ENCODE measurements around the gene DNAH17.

Gene DNAH17

GRCh38 chr17:78401246-78401645 lies 175.9 kb downstream of the DNAH17 start:
- DNase-seq = no peak

DNA sequence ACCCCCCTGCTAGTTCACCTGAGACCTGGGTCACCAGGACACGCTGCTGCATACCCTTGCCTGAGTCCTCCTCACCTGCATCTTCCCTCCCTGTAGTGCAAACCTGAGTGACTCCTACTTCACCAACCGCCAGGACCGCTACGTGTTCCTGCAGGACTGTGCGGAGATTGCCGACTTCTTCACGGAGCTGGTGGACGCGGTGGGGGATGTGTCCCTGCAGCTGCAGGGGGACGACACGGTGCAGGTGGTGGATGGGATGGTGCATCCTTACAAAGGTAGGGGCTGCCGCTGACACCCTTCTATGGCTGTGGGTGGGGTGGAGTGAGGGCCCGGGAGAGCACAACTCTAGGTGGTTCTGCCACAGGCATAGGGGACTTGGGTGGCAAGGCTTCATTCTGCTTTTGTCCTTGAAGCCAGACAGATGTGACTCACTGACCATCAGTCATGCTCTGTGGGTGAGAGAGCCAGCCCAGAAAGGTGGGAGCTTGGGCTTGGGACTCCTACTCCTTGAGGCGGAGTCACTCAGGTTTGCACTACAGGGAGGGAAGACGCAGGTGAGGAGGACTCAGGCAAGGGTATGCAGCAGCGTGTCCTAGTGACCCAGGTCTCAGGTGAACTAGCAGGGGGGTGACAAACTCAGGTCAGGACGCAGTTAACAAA lies 176.5 kb downstream of the DNAH17 start:
- no peak for DNase-seq

DNA sequence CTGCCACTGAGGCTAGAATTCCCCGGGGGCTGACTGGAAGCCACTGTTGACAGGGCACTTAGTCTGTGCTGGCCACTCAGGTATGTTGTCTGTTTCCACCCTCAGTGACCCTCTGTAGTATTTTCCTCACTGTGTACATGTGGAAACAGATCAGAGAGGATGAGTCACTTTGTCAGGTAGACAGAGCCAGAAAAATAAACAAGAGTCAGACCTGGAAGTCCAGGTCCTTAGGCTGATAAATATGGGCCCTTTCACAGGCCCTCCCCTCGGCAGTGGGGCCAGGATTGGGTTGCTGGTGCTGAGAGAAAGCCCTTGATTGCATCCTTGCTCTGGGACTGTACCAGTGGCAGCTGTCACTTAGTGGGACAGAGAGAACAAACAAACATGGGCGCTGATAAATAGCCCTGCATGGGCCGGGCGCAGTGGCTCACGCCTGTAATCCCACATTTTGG lies 177.5 kb downstream of the DNAH17 start:
- no peak for DNase-seq

GRCh38 chr17:78399028-78399692 lies 178.0 kb downstream of the DNAH17 start:
- DNase-seq = no peak

DNA sequence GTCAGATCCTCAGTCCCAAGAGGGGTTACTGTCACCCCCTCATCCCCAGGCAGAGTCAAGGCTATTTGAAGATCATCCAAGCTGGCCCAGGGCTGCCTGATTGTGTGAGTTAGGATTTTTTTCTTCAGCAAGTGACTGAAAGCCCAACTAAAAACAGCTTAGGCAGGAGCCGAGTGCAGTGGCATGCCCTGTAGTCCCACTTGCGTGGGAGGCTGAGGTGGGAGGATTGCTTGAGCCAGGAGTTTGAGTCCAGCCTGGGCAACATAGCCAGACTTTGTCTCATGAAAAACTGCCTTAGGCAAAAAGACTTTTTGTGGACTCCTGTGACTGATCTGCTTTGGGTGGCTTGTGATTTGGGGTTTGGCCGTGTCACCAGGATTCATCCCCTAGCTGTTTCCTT lies 178.8 kb downstream of the DNAH17 start:
- DNase-seq = no peak

DNA sequence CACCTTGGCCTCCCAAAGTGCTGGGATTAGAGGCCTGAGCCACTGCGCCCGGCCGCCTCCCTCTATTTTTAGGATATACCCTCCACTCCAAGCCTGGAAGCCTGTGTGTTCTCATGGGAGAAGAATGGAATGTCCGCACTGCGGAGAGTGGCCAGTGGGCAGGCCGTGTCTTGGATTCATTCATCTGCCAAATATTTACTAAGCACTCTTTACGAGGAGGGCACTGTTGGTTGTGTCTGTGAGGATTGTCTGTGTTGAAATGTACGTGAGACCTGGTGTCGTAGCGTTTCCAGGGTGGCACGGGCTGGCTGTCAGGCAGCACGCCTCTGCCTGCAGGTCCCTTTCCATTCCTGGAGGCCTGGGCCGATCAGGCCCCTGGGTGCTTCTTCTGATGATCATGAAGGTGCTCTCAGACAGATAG lies 179.5 kb downstream of the DNAH17 start:
- no peak for DNase-seq

DNA sequence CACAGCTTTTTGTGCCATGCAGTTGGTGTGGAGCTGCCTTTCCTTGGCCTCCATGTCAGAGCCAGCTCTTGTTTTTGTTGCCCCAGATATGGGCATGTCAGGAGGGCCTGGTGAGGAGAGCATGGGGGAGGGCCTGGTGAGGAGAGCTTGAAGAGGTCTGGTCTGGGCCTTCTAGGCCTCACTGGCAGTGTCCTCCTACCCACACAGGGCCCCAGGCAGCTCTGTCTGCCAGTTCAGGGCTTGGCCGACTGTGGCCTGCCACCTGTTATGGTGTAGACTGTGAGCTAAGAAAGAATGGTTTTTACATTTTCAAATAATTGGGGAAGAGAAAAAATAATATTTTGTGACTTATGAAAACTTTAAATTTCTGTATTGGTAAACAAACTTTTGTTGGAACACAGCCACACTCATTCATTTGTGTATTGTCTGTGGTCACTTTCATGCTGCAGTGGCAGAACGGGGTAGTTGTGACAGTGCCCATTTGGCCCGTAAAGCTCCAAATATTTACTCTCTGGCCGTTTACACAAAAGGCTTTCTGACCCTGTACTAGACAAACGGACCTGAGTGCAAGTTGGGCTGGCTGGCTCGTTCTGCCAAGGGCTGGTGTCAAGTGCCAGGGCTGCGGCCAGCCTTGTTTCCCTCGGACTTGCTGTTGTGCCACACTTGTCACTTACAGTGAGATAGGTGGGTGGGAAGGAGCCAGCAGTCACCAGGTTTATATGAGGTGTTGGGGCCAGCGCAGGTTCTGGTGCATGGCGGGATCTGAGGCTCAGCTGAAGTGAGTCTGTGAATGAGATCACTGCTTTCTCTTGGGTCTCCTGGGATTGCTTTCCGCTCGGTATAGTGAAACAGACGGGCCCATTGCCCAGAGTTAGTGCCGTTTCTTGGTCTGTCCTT lies 180.5 kb downstream of the DNAH17 start:
- no peak for DNase-seq

- DNase-seq = no peak
Observed at GRCh38 chr17:78395155-78395554, 182.0 kb downstream of the DNAH17 start.

DNA sequence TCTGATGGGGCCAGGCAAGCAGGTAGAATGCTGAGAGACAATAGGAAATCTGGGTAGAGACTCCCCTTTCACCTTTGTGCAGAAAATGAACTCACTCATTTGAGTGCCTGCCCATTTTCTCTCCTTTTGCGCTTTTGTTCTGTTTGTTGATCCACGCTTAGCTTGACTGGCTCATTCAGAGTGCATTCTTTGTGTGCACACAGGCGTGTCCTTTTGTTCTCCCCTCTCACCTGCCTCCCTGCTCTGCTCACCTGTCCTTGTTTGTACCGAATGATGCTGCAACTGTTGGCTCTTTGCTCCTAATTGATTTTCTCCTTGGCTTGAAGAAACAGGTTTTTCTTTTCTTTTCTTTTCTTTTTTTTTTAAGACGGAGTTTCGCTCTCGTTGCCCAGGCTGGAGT lies 183.0 kb downstream of the DNAH17 start:
- no peak for DNase-seq

DNA sequence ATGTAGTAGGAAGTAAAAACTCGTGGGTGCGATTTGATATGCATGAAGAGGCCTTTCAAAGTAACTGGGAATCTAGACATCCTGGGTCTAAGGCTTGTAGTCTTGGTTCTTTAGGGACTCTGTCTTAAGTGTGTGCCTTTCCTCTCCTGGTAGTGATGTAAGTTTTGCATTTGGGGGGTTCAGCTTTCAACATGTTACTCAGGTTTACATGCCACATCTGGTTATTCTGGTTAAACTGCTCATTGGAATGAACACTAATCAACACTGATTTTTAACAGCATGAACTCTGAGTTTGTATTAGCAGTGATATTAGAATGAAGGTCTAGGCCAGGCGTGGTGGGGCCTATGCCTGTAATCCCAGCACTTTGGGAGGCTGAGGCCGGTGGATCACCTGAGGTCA lies 183.6 kb downstream of the DNAH17 start:
- DNase-seq = no peak

- no peak for DNase-seq
Observed at GRCh38 chr17:78392295-78392694, 184.9 kb downstream of the DNAH17 start.

DNA sequence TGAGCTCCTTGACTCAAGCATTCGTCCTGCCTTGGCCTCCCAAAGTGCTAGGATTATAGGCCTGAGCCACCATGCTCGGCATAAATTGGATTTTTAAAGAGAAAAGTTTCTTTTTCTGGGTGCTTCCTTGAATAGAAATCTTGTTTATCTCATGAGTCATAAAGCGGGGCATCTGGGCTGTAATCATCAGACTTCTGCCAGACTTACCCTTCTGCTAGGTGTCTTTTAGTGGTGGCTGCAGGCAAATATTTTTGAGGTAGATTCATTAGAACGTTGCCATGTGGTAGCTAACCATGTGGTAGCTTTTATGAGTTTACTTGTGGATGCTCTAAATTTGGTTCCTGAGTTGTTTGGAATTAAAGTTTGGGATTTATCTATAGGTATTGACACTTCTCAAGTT lies 185.4 kb downstream of the DNAH17 start:
- DNase-seq = no peak

- no peak for DNase-seq
Observed at GRCh38 chr17:78391051-78391431, 186.2 kb downstream of the DNAH17 start.

DNA sequence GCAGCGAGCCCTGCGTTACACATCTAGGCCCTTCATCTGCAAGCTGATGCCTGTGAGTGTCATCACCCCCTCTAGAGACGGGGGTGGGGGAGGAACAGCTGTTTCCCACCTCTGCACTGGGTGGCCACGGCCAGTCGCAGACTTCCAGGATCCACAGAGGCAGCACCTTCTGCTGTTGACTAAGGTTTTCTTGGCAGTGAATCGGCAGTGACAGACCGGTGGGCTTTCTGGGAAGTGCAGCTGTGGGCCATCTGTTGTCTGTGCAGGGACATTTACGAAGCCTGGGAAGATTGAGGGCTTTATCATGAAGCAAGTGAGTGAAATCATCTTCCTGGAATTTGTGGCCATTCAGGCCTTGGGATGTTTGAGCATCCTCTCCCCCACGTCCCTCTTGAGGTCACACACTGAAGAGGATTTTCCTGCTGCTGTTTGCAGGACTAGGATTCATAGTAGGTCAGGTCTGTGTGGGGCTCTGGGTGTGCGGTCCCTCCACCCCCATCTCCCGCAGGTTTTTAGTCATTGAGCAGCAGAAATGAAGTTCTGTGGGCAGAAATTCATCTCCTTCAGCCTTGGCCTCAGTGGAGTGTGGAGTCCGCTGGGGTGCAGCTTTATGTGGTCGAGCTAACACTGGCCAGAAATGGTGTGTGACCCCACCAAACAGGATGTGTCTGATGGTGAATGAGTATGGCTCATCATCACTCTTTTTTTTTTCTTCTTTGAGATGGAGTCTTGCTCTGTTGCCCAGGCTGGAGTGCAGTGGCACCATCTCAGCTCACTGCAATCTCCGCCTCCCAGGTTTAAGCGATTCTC lies 186.8 kb downstream of the DNAH17 start:
- DNase-seq = no peak

- DNase-seq = peak in 1 of 6 experiments; percentile 12
Observed at GRCh38 chr17:78387977-78388941, 188.9 kb downstream of the DNAH17 start.

DNA sequence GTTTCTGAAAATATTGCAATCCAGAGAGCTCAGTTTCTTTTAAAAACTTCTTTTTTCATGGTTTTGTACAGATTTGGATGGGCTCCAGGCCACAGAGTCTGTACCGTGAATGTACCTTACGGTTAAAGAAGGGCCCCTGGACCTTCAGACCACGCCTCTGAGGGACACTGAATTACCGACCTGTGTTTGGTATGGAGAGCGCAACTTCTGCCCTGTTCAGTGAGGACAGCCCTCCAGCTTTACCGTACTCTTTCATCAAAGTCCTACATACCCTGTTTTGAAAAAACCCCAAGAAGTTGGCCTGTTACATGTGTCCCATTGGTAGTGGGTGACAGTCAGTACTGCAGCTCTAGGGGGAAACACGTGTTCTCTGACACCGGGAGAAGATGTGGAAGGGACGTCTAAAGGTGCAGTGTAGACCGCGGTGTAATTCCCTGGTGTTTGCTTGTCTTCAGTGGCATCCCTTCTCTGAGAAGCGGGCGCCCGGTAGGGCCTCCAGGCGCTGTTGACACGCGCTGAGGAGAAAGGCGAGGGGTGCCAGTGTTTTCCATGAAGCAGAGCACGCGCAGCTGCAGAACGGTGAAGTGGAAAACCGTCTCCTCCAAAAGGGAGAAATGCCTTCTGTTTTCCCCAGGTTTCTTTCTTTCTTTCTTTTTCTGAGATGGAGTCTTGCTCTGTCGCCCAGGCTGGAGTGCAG lies 192.6 kb downstream of the DNAH17 start:
- no peak for DNase-seq

GRCh38 chr17:78383725-78384471 lies 193.3 kb downstream of the DNAH17 start:
- DNase-seq = peak in 1 of 6 experiments; percentile 15

DNA sequence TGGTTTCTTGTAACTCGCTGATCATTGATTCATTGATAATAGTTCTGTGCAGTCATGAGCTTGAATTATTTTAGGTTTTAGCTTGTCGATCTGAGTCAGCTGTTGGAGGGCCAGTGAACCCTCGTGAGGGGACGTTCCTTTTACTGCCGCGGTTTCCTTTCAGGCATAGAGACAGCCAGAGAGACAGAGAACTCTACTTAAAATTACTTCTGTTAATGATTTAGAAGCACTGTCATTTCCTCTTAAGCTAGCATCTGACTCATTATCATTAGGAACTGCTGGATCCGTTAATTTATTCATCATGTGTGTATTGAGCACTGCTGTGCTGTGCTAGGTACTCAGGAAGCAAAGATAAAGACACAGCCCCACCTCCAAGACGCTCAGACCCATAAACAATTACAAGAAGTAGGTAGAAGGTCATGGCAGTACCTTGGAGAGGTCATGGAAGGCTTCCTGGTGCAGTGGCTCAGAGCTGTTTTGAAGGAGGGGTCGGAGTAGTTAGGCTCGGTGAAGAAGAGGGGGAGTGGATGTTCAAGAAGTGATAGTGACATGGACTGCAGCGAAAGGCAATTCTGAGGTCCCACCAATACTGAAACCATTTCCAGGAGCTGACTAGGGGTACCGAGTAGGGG lies 195.5 kb downstream of the DNAH17 start:
- DNase-seq = peak in 3 of 6 experiments; percentile 20 to 44 (median 35)

DNA sequence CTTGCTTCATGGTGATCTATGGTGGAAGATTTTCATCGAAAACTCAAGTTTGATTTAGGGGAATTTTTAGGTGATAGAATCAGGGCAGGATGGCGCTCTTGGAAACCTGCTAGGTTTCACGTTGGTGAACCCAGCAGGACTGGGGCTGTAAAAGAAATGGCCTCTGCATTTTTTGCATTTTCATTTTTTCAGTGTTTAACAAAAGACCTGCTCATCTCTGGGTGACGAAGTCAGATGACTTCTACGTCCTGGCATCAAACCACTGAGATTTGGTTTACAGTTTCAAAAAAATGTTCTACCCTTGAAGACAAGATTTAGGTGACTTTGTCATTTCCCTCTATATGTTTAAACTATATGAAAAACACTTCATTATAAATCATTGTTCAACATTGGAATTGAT lies 196.8 kb downstream of the DNAH17 start:
- no peak for DNase-seq

DNA sequence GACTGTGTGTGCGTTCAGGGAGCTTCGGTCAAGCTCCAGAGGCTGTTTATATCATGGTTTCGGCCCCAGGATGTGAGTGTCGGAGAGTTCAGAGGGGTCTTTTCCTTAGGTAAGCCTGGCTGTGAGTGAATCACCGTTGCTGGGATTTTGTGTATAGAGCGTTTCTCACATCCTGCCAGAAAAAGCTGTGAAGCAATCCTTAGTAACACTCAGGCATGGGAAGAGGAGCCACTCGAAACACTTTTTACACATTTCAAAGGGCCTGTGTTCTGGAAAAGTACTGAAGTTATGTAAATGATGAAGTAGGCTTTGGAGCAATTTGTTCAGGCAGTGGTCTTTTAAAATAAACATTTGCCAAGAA lies 198.1 kb downstream of the DNAH17 start:
- no peak for DNase-seq
